ENCODE results near the gene CLEC2A. TPM values are rescaled to one million over a fixed set of nuclear protein-coding genes. Genes with fewer than 3 reads are reported as not detected.

Gene CLEC2A
- total RNA-seq, 5 donors from 2014 or later (not counting 1 experiment from before 2014, with no cell fraction given): not detected

DNA sequence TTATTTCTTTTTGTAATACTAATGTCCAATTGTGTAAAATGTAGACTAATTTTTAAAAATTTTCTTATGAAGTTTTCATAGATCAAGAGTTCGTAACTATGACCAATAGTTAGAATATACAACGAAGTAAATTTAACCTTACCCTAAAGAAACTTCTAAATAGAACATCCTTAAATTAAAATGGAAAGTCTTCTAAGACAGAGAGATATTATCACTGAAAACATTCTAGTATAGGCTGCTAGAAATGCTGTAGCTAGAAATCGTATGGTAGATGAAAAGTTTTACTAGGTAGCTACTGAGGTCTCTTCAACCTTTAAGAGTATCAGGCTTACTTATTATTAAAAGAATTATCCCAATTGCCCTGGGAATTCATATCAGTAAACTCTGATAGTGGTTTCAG is 925 bp downstream of the CLEC2A start:
- Histone ChIP-seq H3K4me1 (ENCODE audit: control insufficient read depth in 1 of 2, extremely low read depth in 1 of 2, insufficient read depth in 2 of 2, low read length in 2 of 2) (no peaks in the 10 kb centered on the region), H3K9me3 (no peaks in the 10 kb centered on the region), H3K36me3 (ENCODE audit: control insufficient read depth in 2 of 2, extremely low read depth in 1 of 2, insufficient read depth in 1 of 2, low read length in 1 of 2) (no peaks in the 10 kb centered on the region), H3K27me3 (replicated peaks in 1 of 2; ENCODE audit: control insufficient read depth in 2 of 2, extremely low read depth in 1 of 2, insufficient read depth in 2 of 2, low read length in 1 of 2) (no peaks in the 10 kb centered on the region), H3K4me3 (ENCODE audit: control insufficient read depth in 1 of 2, extremely low read depth in 1 of 2, low read length in 1 of 2) (no peak overlapping the region), H3K27ac (ENCODE audit: low read length) (no peak overlapping the region)
- H3K27me3 Mint-ChIP-seq: peaks cover 7 to 9% of the 10 kb centered on the region in 2 donors
- H3K4me3 Mint-ChIP-seq: no peak overlapping the region
- no peaks in the 10 kb centered on the region for H3K36me3 Mint-ChIP-seq
- no peaks in the 10 kb centered on the region for H3K4me1 Mint-ChIP-seq
- no peaks in the 10 kb centered on the region for H3K9me3 Mint-ChIP-seq
- DNase-seq: no peak
- CTCF ChIA-PET: interaction anchor here in 1 of 2 donors (1.4 kb wide), 1 partner anchor 117 kb away, joined by 6 read pairs; no protein-coding TSS in a partner anchor
- ATAC-seq (replicated peaks in 1 of 4): no peak
- POLR2A ChIA-PET: no interaction called here
- no peak overlapping the region for H3K27ac Mint-ChIP-seq
- no CpG with 5 or more reads among the region's 3 CpGs for WGBS (ENCODE audit: insufficient coverage)

- H3K27ac Mint-ChIP-seq: no peak overlapping the region
- 100% methylated on average over 1 of the region's 3 CpGs for WGBS (ENCODE audit: insufficient coverage)
- POLR2A ChIA-PET: interaction anchor here in 1 of 2 donors (0.6 kb wide), 1 partner anchor 288 kb away, joined by 3 read pairs; no protein-coding TSS in a partner anchor
Measured at GRCh38 chr12:9928607-9929006, 3.6 kb downstream of the CLEC2A start.

GRCh38 chr12:9926876-9927275 is 5.3 kb downstream of the CLEC2A start:
- H3K9me3 Mint-ChIP-seq: no peaks in the 10 kb centered on the region
- H3K27ac ChIP-seq (ENCODE audit: low read length): no peak overlapping the region
- no peak for ATAC-seq (replicated peaks in 1 of 4)

More at GRCh38 chr12:9928607-9929006, 3.6 kb downstream of the CLEC2A start:
- DNase-seq: no peak
- no peak overlapping the region for H3K4me3 Mint-ChIP-seq
- Histone ChIP-seq H3K27ac (ENCODE audit: low read length) (no peak overlapping the region), H3K4me1 (ENCODE audit: control insufficient read depth in 1 of 2, extremely low read depth in 1 of 2, insufficient read depth in 2 of 2, low read length in 2 of 2) (peaks cover 0 to 3% of the 10 kb centered on the region in 2 experiments), H3K9me3 (no peaks in the 10 kb centered on the region), H3K4me3 (ENCODE audit: control insufficient read depth in 1 of 2, extremely low read depth in 1 of 2, low read length in 1 of 2) (no peak overlapping the region), H3K36me3 (ENCODE audit: control insufficient read depth in 2 of 2, extremely low read depth in 1 of 2, insufficient read depth in 1 of 2, low read length in 1 of 2) (no peaks in the 10 kb centered on the region), H3K27me3 (replicated peaks in 1 of 2; ENCODE audit: control insufficient read depth in 2 of 2, extremely low read depth in 1 of 2, insufficient read depth in 2 of 2, low read length in 1 of 2) (no peaks in the 10 kb centered on the region)
- H3K9me3 Mint-ChIP-seq: no peaks in the 10 kb centered on the region
- peaks cover 7 to 9% of the 10 kb centered on the region in 2 donors for H3K27me3 Mint-ChIP-seq
- ATAC-seq (replicated peaks in 1 of 4): no peak
- no peaks in the 10 kb centered on the region for H3K36me3 Mint-ChIP-seq
- CTCF ChIA-PET: interaction anchor here in 1 of 2 donors (2.1 kb wide), 1 partner anchor 112 kb away, joined by 9 read pairs; no protein-coding TSS in a partner anchor
- H3K4me1 Mint-ChIP-seq: peaks cover 3 to 6% (median 3%) of the 10 kb centered on the region in 3 donors

DNA sequence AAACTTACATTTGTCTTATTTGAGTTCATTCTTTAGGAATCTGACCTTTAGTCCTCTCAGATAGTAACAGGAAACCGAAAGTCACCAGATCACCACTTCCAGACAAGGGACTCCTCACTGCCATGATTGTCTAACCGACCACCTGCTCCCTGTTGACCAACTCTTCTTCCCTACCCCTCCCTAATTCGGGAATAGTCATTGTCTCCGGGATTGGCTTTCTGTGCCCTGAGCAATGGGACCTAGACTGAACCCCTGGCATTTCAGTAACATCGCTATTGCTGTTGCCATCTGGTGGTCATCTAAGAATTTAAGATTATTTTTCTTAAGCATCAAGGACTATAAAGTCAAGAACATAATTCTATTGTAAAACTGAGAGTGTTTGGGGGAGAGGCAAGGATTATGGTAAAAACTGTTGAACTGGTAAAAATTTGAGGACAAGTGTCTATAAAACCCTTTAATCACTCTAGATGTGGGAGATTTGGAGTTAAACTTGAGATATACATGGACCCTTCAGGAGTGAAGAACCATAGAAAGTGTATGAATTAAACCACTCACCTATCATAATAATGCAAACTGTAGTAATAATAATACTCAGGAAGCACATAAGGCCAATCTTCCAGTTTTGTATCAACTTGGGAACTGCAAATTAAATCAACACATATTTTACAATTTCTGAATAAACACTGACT is 6.3 kb downstream of the CLEC2A start:
- WGBS (ENCODE audit: insufficient coverage): no CpG with 5 or more reads among the region's 5 CpGs

More at GRCh38 chr12:9926876-9927275, 5.3 kb downstream of the CLEC2A start:
- ChIA-PET CTCF (interaction anchor here (0.9 to 2.1 kb wide), 6 partner anchors 110 to 214 kb away, joined by 3 to 14 read pairs (median 6); no protein-coding TSS in a partner anchor), POLR2A (no interaction called here)
- Mint-ChIP-seq H3K4me1 (peaks cover 13 to 21% (median 15%) of the 10 kb centered on the region in 3 donors), H3K4me3 (no peak overlapping the region), H3K27ac (no peak overlapping the region), H3K27me3 (peaks cover 4 to 9% of the 10 kb centered on the region in 2 donors), H3K36me3 (no peaks in the 10 kb centered on the region)
- Histone ChIP-seq H3K9me3 (no peaks in the 10 kb centered on the region), H3K4me3 (ENCODE audit: control insufficient read depth in 1 of 2, extremely low read depth in 1 of 2, low read length in 1 of 2) (no peak overlapping the region), H3K36me3 (ENCODE audit: control insufficient read depth in 2 of 2, extremely low read depth in 1 of 2, insufficient read depth in 1 of 2, low read length in 1 of 2) (no peaks in the 10 kb centered on the region), H3K4me1 (ENCODE audit: control insufficient read depth in 1 of 2, extremely low read depth in 1 of 2, insufficient read depth in 2 of 2, low read length in 2 of 2) (peaks cover 2 to 3% of the 10 kb centered on the region in 2 experiments), H3K27me3 (replicated peaks in 1 of 2; ENCODE audit: control insufficient read depth in 2 of 2, extremely low read depth in 1 of 2, insufficient read depth in 2 of 2, low read length in 1 of 2) (no peaks in the 10 kb centered on the region)
- DNase-seq: no peak
- 100% methylated on average over 1 of the region's 3 CpGs for WGBS (ENCODE audit: insufficient coverage)

DNA sequence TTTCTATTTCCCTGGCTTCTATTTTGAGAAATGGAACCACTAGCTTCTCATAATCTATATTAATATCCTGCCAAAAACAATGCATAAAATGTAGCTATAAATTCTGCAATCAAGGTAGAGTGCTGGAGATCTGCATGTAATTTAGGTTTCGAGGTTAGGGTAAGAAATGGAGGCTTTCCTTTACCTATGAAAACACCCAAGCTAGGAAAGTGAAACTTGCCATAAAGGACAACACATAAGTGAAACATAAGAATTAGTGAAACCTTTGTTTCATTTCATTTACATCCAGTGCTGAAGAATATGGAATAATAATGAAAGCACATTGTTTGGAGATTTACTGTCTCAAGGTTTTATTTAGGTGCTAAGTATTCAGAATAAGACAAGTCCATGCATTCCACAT is 9.7 kb downstream of the CLEC2A start:
- H3K27me3 Mint-ChIP-seq: peaks cover 2 to 3% of the 10 kb centered on the region in 2 donors
- no peak overlapping the region for H3K27ac Mint-ChIP-seq
- peaks cover 13 to 25% (median 15%) of the 10 kb centered on the region in 3 donors for H3K4me1 Mint-ChIP-seq
- Histone ChIP-seq H3K4me1 (ENCODE audit: control insufficient read depth in 1 of 2, extremely low read depth in 1 of 2, insufficient read depth in 2 of 2, low read length in 2 of 2) (peaks cover 2 to 3% of the 10 kb centered on the region in 2 experiments), H3K27ac (ENCODE audit: low read length) (no peak overlapping the region), H3K4me3 (ENCODE audit: control insufficient read depth in 1 of 2, extremely low read depth in 1 of 2, low read length in 1 of 2) (no peak overlapping the region), H3K9me3 (no peaks in the 10 kb centered on the region), H3K27me3 (replicated peaks in 1 of 2; ENCODE audit: control insufficient read depth in 2 of 2, extremely low read depth in 1 of 2, insufficient read depth in 2 of 2, low read length in 1 of 2) (peaks cover 0 to 12% of the 10 kb centered on the region in 2 experiments), H3K36me3 (ENCODE audit: control insufficient read depth in 2 of 2, extremely low read depth in 1 of 2, insufficient read depth in 1 of 2, low read length in 1 of 2) (no peaks in the 10 kb centered on the region)
- H3K4me3 Mint-ChIP-seq: no peak overlapping the region
- DNase-seq: no peak
- H3K36me3 Mint-ChIP-seq: no peaks in the 10 kb centered on the region
- POLR2A ChIA-PET: interaction anchor here in 1 of 2 donors (0.9 kb wide), 1 partner anchor 10 kb away, joined by 3 read pairs; the partner anchor contains the start of gene CLEC2A
- WGBS (ENCODE audit: insufficient coverage): no CpG with 5 or more reads among the region's 1 CpG
- H3K9me3 Mint-ChIP-seq: no peaks in the 10 kb centered on the region
- no peak for ATAC-seq (replicated peaks in 1 of 4)
- CTCF ChIA-PET: interaction anchor here (0.5 to 1.7 kb wide), 6 partner anchors 13 to 319 kb away, joined by 3 to 5 read pairs (median 4); no protein-coding TSS in a partner anchor

More for the DNA sequence above, 6.3 kb downstream of the CLEC2A start:
- DNase-seq: peak in 11 of 35 experiments; percentile 2 to 68 (median 15)
- Mint-ChIP-seq H3K4me1 (peaks cover 13 to 25% (median 15%) of the 10 kb centered on the region in 3 donors), H3K4me3 (peak overlapping the region; percentile 47 to 72 (median 60)), H3K27me3 (peaks cover 4 to 9% of the 10 kb centered on the region in 2 donors), H3K9me3 (no peaks in the 10 kb centered on the region), H3K36me3 (no peaks in the 10 kb centered on the region), H3K27ac (no peak overlapping the region)
- Histone ChIP-seq H3K36me3 (ENCODE audit: control insufficient read depth in 2 of 2, extremely low read depth in 1 of 2, insufficient read depth in 1 of 2, low read length in 1 of 2) (no peaks in the 10 kb centered on the region), H3K9me3 (no peaks in the 10 kb centered on the region), H3K27ac (ENCODE audit: low read length) (no peak overlapping the region), H3K4me3 (ENCODE audit: control insufficient read depth in 1 of 2, extremely low read depth in 1 of 2, low read length in 1 of 2) (peak overlapping the region; percentile 16 to 38), H3K4me1 (ENCODE audit: control insufficient read depth in 1 of 2, extremely low read depth in 1 of 2, insufficient read depth in 2 of 2, low read length in 2 of 2) (peaks cover 2 to 3% of the 10 kb centered on the region in 2 experiments), H3K27me3 (replicated peaks in 1 of 2; ENCODE audit: control insufficient read depth in 2 of 2, extremely low read depth in 1 of 2, insufficient read depth in 2 of 2, low read length in 1 of 2) (no peaks in the 10 kb centered on the region)
- ChIA-PET CTCF (interaction anchor here (0.5 to 2.3 kb wide), 10 partner anchors 12 to 215 kb away, joined by 3 to 20 read pairs (median 4); no protein-coding TSS in a partner anchor), POLR2A (no interaction called here)
- ATAC-seq (replicated peaks in 1 of 4): peak in 3 of 4 experiments; percentile 48 to 66 (median 63)

- CTCF ChIA-PET: interaction anchor here in 1 of 2 donors (0.6 to 1.4 kb wide), 2 partner anchors 107 to 1051 kb away, joined by 3 read pairs; no protein-coding TSS in a partner anchor
- Histone ChIP-seq H3K4me3 (ENCODE audit: control insufficient read depth in 1 of 2, extremely low read depth in 1 of 2, low read length in 1 of 2) (no peak overlapping the region), H3K4me1 (ENCODE audit: control insufficient read depth in 1 of 2, extremely low read depth in 1 of 2, insufficient read depth in 2 of 2, low read length in 2 of 2) (peaks cover 0 to 2% of the 10 kb centered on the region in 2 experiments), H3K9me3 (no peaks in the 10 kb centered on the region), H3K27ac (ENCODE audit: low read length) (no peak overlapping the region), H3K36me3 (ENCODE audit: control insufficient read depth in 2 of 2, extremely low read depth in 1 of 2, insufficient read depth in 1 of 2, low read length in 1 of 2) (no peaks in the 10 kb centered on the region), H3K27me3 (replicated peaks in 1 of 2; ENCODE audit: control insufficient read depth in 2 of 2, extremely low read depth in 1 of 2, insufficient read depth in 2 of 2, low read length in 1 of 2) (peaks cover 0 to 12% of the 10 kb centered on the region in 2 experiments)
- peaks cover 2 to 3% of the 10 kb centered on the region in 2 donors for H3K27me3 Mint-ChIP-seq
- H3K4me3 Mint-ChIP-seq: no peak overlapping the region
- H3K27ac Mint-ChIP-seq: no peak overlapping the region
- WGBS (ENCODE audit: insufficient coverage): 88% methylated on average over 6 of the region's 10 CpGs
- H3K9me3 Mint-ChIP-seq: no peaks in the 10 kb centered on the region
- POLR2A ChIA-PET: no interaction called here
- ATAC-seq (replicated peaks in 1 of 4): no peak
- peaks cover 10 to 20% (median 12%) of the 10 kb centered on the region in 3 donors for H3K4me1 Mint-ChIP-seq
- no peak for DNase-seq
- no peaks in the 10 kb centered on the region for H3K36me3 Mint-ChIP-seq
Measured at GRCh38 chr12:9920451-9920850, 11.7 kb downstream of the CLEC2A start.
